Colonic mucosa (tissue), 4 donors: ENCODE results near the gene ERCC2. TPM values are rescaled to one million over a fixed set of nuclear protein-coding genes. Genes with fewer than 3 reads are reported as not detected.

ENCODE experiments used
- DNase-seq: peaks from one replicate; pipeline ENCODE4 v3.0.0-alpha.2; 2020
- H3K27ac ChIP-seq: fragments of 200-600 bp; one replicate; pipeline ENCODE4 v1.8.0; 2021
- H3K27me3 ChIP-seq: fragments of 200-600 bp; one replicate; pipeline ENCODE4 v1.8.0; 2021
- H3K36me3 ChIP-seq: fragments of 200-600 bp; one replicate; pipeline ENCODE4 v1.8.0; 2021
- H3K4me1 ChIP-seq: fragments of 200-600 bp; one replicate; pipeline ENCODE4 v1.8.0; 2021; ENCODE audit warnings: mild to moderate bottlenecking
- H3K4me3 ChIP-seq: fragments of 200-600 bp; one replicate; pipeline ENCODE4 v1.8.0; 2021
- H3K9ac ChIP-seq, 2 donors: one replicate each; pipeline ENCODE4 v1.7.0; 2013; ENCODE audit warnings: control low read depth in 2 of 2, low read depth in 2 of 2, low read length in 2 of 2
- H3K9me3 ChIP-seq: fragments of 200-600 bp; one replicate; pipeline ENCODE4 v1.8.0; 2021
- CTCF ChIP-seq: fragments of 200-600 bp; IDR thresholded peaks from one replicate; pipeline ENCODE4 v1.8.0; 2022; ENCODE audit warnings: antibody characterized with exemption, mild to moderate bottlenecking
- intact Hi-C: fragments of 100-400 bp; cut with DNase I; formaldehyde crosslinking; loops from one replicate; pipeline ENCODE4 v1.14.1; 2022
- total RNA-seq, 2 donors: library from RNA; stranded (reverse); fragmentation: NEBNext Ultra II Directional in 1 of 2; extraction: Animal tissue kit (Norgen Biotek cat#: 25700) in 1 of 2; gene quantifications; one replicate each; pipeline ENCODE4 v1.2.1, GENCODE V29; 2021
- donor health status: healthy.
- donor health status: DM: no; HTN: no; CAD: no.
- donor health status: DM: no; HTN: no; CAD: no.

Gene ERCC2
- total RNA-seq, 2 donors from 2014 or later: 12.7 to 17.4 TPM

DNA sequence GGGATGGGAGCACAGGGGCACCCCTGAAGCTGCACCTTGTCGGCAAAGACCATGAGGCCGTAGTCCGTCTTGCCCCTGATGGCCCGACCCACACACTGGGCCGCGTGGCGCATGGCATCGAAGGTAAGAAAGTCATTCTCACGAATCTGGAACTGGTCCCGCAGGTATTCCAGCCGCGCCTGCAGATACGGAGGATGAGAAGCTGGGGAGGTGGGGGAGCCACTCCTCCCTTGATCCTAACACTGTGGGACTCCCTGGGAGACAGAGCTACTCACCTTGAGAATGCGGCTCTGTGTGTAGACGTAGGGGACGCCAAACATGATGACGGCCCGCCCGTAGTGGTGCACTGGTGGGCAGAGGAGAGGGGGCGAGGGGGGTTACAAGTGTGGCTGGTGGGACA, 17.9 kb downstream of the ERCC2 start:
- H3K9ac ChIP-seq: no peak overlapping the region
- H3K36me3 ChIP-seq: no peaks in the 10 kb centered on the region
- no peak for DNase-seq
- H3K9me3 ChIP-seq: no peaks in the 10 kb centered on the region
- no peak for TF ChIP-seq CTCF
- H3K4me3 ChIP-seq: no peak overlapping the region
- intact Hi-C loops: no loop called here
- H3K4me1 ChIP-seq: no peaks in the 10 kb centered on the region
- H3K27me3 ChIP-seq: no peaks in the 10 kb centered on the region
- H3K27ac ChIP-seq: no peak overlapping the region

- Histone ChIP-seq H3K9ac (no peak overlapping the region), H3K27me3 (no peaks in the 10 kb centered on the region), H3K36me3 (no peaks in the 10 kb centered on the region), H3K4me1 (no peaks in the 10 kb centered on the region), H3K27ac (no peak overlapping the region), H3K4me3 (no peak overlapping the region), H3K9me3 (no peaks in the 10 kb centered on the region)
- DNase-seq: no peak
- intact Hi-C loops: no loop called here
- no peak for TF ChIP-seq CTCF
These were observed 18.3 kb downstream of the ERCC2 start for GRCh38 chr19:45352062-45352461.

- Histone ChIP-seq H3K9me3 (no peaks in the 10 kb centered on the region), H3K4me1 (no peaks in the 10 kb centered on the region), H3K27ac (no peak overlapping the region), H3K36me3 (no peaks in the 10 kb centered on the region), H3K27me3 (no peaks in the 10 kb centered on the region), H3K4me3 (no peak overlapping the region), H3K9ac (no peak overlapping the region)
- no peak for TF ChIP-seq CTCF
- DNase-seq: no peak
- intact Hi-C loops: no loop called here
These were observed 18.9 kb downstream of the ERCC2 start for GRCh38 chr19:45351401-45351952.

GRCh38 chr19:45350477-45351058, 19.8 kb downstream of the ERCC2 start:
- no peaks in the 10 kb centered on the region for H3K4me1 ChIP-seq
- no peak overlapping the region for H3K9ac ChIP-seq
- DNase-seq: no peak
- no peak for TF ChIP-seq CTCF
- no peaks in the 10 kb centered on the region for H3K9me3 ChIP-seq
- H3K4me3 ChIP-seq: no peak overlapping the region
- intact Hi-C loops: no loop called here
- H3K27me3 ChIP-seq: peaks cover under 1% of the 10 kb centered on the region
- no peak overlapping the region for H3K27ac ChIP-seq
- no peaks in the 10 kb centered on the region for H3K36me3 ChIP-seq

DNA sequence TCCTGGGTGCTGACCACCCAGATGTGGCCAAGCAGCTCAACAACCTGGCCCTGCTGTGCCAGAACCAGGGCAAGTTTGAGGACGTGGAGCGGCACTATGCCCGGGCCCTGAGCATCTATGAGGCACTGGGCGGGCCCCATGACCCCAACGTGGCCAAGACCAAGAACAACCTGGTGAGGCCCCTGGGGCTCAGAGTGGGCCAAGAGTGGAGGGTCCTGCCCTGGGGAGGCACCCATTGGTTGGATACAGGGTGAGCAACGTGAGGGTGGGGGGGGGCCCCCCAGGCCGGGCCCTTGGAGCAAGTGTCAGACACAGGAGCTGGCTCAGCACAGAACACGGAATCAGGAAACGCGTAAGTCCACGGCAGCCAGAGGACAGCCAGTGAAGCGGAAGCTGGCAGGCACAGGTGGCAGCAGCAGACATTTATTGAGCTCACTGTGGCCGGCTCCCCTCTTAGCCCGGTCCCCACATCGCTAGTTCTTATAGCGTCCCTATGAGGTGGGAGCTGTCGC, 20.9 kb downstream of the ERCC2 start:
- Histone ChIP-seq H3K4me1 (no peaks in the 10 kb centered on the region), H3K36me3 (no peaks in the 10 kb centered on the region), H3K27ac (no peak overlapping the region), H3K9ac (no peak overlapping the region), H3K4me3 (no peak overlapping the region), H3K9me3 (no peaks in the 10 kb centered on the region), H3K27me3 (peaks cover 8% of the 10 kb centered on the region)
- DNase-seq: no peak
- no peak for TF ChIP-seq CTCF
- intact Hi-C loops: no loop called here
